GM06990 (cell line): ENCODE results near the gene KNL1.

Experiments used
- DNase-seq: peaks from one replicate; pipeline ENCODE4 v3.0.0-alpha.2; 2011; ENCODE audit not compliant: insufficient read length; ENCODE audit errors: extremely low read depth
- H3K27me3 ChIP-seq: replicated peaks from 2 replicates; pipeline ENCODE4 v1.6.0; 2011; ENCODE audit warnings: low read length; ENCODE audit not compliant: control insufficient read depth, insufficient read depth
- H3K36me3 ChIP-seq: 2 replicates; pipeline ENCODE4 v1.5.1; 2011; ENCODE audit warnings: low read length; ENCODE audit not compliant: control insufficient read depth, insufficient read depth
- H3K4me3 ChIP-seq: replicated peaks from 2 replicates; pipeline ENCODE4 v1.5.1; 2011; ENCODE audit warnings: low read depth, mild to moderate bottlenecking, control low read depth, low read length
- TF ChIP-seq, protein P1 (sequence below): IDR thresholded peaks from 2 replicates; pipeline ENCODE4 v1.5.1; 2011; ENCODE audit warnings: low read length, control low read depth, mild to moderate bottlenecking, inconsistent platforms; ENCODE audit not compliant: insufficient read depth, poor library complexity, severe bottlenecking

KNL1 gene

DNA sequence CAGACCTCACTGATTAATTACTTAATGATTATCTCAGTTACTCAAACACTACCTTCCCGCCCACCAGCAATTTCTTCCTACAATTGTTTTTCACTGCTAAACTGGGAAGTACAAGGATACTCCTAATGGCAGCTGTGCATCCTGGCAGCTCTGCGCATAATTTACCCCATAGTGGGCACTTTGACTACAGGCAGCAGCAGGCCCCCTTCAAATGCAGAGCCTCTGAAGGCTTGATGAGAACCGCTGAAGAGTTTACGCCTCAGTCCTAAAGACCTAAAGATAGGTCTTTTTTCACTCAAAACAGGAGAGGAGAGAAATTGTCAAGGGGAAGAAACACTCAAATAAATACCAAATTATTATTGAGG, 39.9 kb upstream of the KNL1 start:
- Histone ChIP-seq H3K36me3 (peaks cover 10% of the 10 kb centered on the region), H3K27me3 (no peaks in the 10 kb centered on the region), H3K4me3 (peak overlapping the region; percentile 55)
- TF ChIP-seq, protein P1, sequence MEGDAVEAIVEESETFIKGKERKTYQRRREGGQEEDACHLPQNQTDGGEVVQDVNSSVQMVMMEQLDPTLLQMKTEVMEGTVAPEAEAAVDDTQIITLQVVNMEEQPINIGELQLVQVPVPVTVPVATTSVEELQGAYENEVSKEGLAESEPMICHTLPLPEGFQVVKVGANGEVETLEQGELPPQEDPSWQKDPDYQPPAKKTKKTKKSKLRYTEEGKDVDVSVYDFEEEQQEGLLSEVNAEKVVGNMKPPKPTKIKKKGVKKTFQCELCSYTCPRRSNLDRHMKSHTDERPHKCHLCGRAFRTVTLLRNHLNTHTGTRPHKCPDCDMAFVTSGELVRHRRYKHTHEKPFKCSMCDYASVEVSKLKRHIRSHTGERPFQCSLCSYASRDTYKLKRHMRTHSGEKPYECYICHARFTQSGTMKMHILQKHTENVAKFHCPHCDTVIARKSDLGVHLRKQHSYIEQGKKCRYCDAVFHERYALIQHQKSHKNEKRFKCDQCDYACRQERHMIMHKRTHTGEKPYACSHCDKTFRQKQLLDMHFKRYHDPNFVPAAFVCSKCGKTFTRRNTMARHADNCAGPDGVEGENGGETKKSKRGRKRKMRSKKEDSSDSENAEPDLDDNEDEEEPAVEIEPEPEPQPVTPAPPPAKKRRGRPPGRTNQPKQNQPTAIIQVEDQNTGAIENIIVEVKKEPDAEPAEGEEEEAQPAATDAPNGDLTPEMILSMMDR, result no peak
- no peak for DNase-seq

DNA sequence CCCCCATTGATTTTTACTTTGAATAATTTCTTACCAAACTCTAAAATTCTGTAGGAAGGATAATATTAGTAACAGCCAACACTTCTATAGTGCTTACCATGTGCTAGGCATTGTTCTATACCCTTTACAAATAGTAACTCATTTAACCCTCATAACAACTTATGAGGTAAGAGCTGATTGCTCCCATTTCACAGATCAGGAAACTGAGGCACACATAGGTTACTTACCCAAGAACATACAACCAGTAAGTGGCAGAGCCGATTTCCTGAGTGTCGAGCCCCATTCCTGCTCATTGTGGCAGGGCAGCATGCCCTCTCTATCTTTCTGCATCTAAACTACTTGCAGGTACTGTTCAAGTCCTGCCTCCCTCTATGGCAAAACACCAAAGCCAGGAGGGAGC, 38.2 kb upstream of the KNL1 start:
- TF ChIP-seq, protein P1, result no peak

DNA sequence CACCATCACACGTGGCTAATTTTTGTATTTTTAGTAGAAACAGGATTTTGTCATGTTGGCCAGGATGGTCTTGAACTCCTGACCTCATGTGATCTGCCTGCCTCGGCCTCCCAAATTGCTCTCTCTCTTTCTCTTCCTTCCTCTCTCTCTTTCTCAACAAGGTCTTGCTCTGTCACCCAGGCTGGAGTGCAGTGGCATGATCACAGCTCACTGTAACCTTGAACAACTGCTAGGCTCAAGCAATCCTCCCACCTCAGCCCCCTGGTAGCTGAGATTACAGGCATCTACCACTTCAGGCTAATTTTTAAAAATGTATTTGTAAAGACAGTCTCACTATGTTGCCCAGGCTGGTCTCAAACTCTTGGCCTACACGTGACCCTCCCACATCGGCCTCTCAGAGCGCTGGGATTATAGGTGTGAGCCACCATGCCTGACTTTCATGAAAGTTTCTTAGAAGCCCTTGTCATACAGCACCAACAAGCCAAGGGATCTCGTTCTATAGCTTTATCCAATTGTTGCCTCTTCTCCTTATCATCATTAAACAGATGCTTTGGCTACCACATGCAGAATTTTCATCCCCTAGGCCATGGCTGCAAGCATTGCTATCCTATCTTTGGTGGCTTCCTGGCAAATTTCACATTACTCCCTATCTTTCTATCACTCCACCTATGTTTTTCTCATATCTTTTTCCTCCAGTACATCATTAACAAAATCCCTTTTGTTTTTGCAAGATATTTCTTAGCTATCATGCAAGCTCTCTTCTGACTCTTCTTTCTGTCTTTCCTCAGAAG, 34.9 kb upstream of the KNL1 start:
- DNase-seq, result no peak

More for the DNA sequence above, 38.2 kb upstream of the KNL1 start:
- Histone ChIP-seq H3K27me3 (no peaks in the 10 kb centered on the region), H3K4me3 (no peak overlapping the region), H3K36me3 (peaks cover 10% of the 10 kb centered on the region)
- no peak for DNase-seq

DNA sequence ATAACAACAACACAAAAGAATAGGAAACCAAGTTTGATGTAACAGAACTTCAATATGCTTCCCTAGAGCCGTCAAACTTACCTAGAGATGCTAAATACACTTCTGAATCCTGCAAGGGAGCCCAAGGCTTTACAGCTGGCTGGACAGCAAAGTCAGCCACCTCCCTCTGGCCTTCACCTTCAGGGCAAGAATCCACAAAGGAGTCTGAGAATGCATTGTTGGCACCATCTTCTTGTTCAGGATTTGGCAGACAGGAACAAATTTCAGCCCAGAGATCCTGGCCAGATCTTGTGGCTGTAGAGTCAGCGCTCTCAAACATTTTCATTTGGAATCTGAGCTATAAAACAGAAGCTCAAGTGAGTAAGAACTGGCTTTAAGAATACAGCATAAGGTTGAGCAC, 31.4 kb upstream of the KNL1 start:
- no peak overlapping the region for H3K4me3 ChIP-seq
- H3K27me3 ChIP-seq, result no peaks in the 10 kb centered on the region
- peaks cover 2% of the 10 kb centered on the region; the same call in 1 of the 2 replicates for H3K36me3 ChIP-seq
- DNase-seq, result no peak
- TF ChIP-seq, protein P1, result no peak

More for the DNA sequence above, 34.9 kb upstream of the KNL1 start:
- Histone ChIP-seq H3K27me3 (no peaks in the 10 kb centered on the region), H3K36me3 (peaks cover 6% of the 10 kb centered on the region), H3K4me3 (peak overlapping the region; percentile 26)
- TF ChIP-seq, protein P1, result no peak

DNA sequence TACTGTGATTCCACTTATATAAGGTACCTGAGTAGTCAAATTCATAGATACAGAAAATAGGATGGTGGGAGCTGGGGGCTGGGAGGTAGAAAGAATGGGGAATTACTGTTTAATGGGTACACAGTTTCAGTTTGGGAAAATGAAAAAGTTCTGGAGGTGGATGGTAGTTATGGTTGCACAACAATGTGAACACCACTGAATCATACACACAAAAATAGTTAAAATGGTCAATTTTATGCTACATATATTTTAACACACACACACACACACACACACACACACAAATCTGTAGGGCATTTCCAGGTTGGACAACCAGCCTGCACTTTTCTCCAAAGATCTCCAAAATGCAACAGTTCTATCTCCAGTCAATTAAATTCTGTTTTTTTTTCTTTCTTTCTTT, 30.6 kb upstream of the KNL1 start:
- Histone ChIP-seq H3K27me3 (no peaks in the 10 kb centered on the region), H3K4me3 (peak overlapping the region; percentile 97), H3K36me3 (peaks cover 2% of the 10 kb centered on the region; the same call in 1 of the 2 replicates)
- TF ChIP-seq, protein P1, result no peak
- DNase-seq, result no peak
